Right lobe of liver (tissue), 6 donors: ENCODE data around the gene NME8. TPM values are rescaled to one million over a fixed set of nuclear protein-coding genes. Genes with fewer than 3 reads are reported as not detected.
A peak's percentile ranks its signal among the peaks of the same experiment; 100 is the strongest.

ENCODE experiments used
- ATAC-seq, 4 donors: fragments of 200-7000 bp; cut with Tn5 transposase; one replicate each; pipeline ENCODE4 v1.9.1; 2020; ENCODE audit warnings: mild to moderate bottlenecking in 4 of 4, moderate library complexity in 4 of 4
- DNase-seq, 3 donors: peaks; one replicate each; pipeline ENCODE4 v3.0.0-alpha.2; 2020
- H3K27ac ChIP-seq, 3 donors: fragments of 200-600 bp; one replicate each; pipeline ENCODE4 v1.8.0; 2022
- H3K27me3 ChIP-seq, 2 donors: fragments of 200-600 bp; one replicate each; pipeline ENCODE4 v1.8.0; 2022
- H3K36me3 ChIP-seq, 4 donors: fragments of 200-600 bp; sonication (generic) in 1 of 4; one replicate each; pipeline versions ENCODE4 v1.5.1 to v1.8.0; 2017 to 2022; ENCODE audit warnings: control low read depth in 1 of 4
- H3K4me1 ChIP-seq, 4 donors: fragments of 200-600 bp; sonication (generic) in 1 of 4; one replicate each; pipeline versions ENCODE4 v1.5.1 to v1.8.0; 2017 to 2022; ENCODE audit warnings: control low read depth in 1 of 4
- H3K4me3 ChIP-seq, 3 donors: fragments of 200-600 bp; one replicate each; pipeline ENCODE4 v1.8.0; 2022
- H3K9me3 ChIP-seq, 4 donors: fragments of 200-600 bp; sonication (generic) in 1 of 4; one replicate each; pipeline versions ENCODE4 v1.5.1 to v1.8.0; 2017 to 2022; ENCODE audit warnings: control low read depth in 1 of 4
- POLR2A ChIP-seq: fragments of 450-650 bp; IDR thresholded peaks from one replicate; pipeline ENCODE4 v1.6.1; 2017; ENCODE audit warnings: antibody characterized with exemption, mild to moderate bottlenecking
- WGBS: methylation state at CpG from one replicate; pipeline ENCODE4 v1.1.6; 2018; ENCODE audit warnings: low coverage, low lambda C conversion rate; ENCODE audit not compliant: insufficient coverage; ENCODE audit errors: missing lambda C conversion rate; 5-methylcytosine and 5-hydroxymethylcytosine counted together
- intact Hi-C, 2 donors: fragments of 100-400 bp; cut with DNase I; formaldehyde crosslinking; loops; one replicate each; pipeline versions ENCODE4 v1.11.2 to v1.14.1; 2022
- total RNA-seq, 6 experiments: library from RNA; depleted of rRNA in 2 of 6; stranded (reverse); fragments of >200 nt in 2 of 6; fragmentation: NEBNext Ultra II Directional in 3 of 6; extraction: Animal tissue kit (Norgen Biotek cat#: 25700) in 3 of 6; gene quantifications; one replicate each; pipeline versions ENCODE4 v1.1.0 to v1.2.4, GENCODE V29; 2016 to 2023
- TF ChIP-seq, protein P1 (sequence below), 4 donors: fragments of 200-600 bp in 3 of 4; fragments of 450-650 bp in 1 of 4; IDR thresholded peaks; one replicate each; pipeline versions ENCODE4 v1.5.1 to v1.8.0; 2016 to 2022; ENCODE audit warnings: antibody characterized with exemption in 4 of 4, mild to moderate bottlenecking in 2 of 4
- donor health status: DM: no; HTN: yes; CAD: no.
- donor health status: DM: no; HTN: no; CAD: no.
- donor health status: DM: no; HTN: no; CAD: no.
- donor health status: DM: no; HTN: yes; CAD: no.
- donor health status: DM: no; HTN: yes; CAD: no.

The NME8 gene
- total RNA-seq, 6 experiments from 2014 or later, result 0.53 TPM; not detected in 5

DNA sequence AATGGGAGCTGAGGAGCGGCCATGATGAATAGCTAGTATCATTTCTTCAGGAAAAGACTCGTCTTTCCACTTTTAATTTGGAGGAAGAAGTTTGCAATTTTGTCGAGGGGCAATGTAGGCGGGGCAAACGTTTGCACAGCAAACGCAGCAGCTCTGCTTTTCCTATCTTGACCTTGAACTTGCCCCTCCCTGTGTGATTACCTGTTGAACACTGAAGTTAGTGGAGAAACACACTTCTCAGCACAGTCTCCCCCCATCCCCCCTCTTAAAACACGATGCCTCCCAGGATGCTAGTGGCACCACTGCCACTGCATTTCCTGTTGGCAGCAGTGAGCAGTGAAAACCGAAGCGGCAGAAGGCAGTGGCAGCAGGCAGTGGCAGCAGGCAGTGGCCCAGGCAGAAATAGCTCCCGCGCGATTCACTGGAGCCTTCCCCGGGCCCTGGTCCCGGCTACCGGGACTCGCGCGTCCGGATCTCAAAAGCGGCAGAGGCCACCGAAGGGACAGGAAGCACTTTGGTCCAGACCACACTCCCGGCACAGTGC is 72.0 kb downstream of the NME8 start, which contains the start of gene EPDR1:
Gene EPDR1 (plus strand): TSS at position 336 of the 544 bp plus-strand sequence. CDS start 300 bp downstream, outside the sequence.
- TF ChIP-seq, protein P1, sequence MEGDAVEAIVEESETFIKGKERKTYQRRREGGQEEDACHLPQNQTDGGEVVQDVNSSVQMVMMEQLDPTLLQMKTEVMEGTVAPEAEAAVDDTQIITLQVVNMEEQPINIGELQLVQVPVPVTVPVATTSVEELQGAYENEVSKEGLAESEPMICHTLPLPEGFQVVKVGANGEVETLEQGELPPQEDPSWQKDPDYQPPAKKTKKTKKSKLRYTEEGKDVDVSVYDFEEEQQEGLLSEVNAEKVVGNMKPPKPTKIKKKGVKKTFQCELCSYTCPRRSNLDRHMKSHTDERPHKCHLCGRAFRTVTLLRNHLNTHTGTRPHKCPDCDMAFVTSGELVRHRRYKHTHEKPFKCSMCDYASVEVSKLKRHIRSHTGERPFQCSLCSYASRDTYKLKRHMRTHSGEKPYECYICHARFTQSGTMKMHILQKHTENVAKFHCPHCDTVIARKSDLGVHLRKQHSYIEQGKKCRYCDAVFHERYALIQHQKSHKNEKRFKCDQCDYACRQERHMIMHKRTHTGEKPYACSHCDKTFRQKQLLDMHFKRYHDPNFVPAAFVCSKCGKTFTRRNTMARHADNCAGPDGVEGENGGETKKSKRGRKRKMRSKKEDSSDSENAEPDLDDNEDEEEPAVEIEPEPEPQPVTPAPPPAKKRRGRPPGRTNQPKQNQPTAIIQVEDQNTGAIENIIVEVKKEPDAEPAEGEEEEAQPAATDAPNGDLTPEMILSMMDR (IDR thresholded peaks at IDR 0.05), result peak; percentile 30 to 57 (median 36)
- TF ChIP-seq POLR2A, result peak; percentile 75
- no peaks in the 10 kb centered on the region for H3K27me3 ChIP-seq
- H3K36me3 ChIP-seq, result no peaks in the 10 kb centered on the region
- ATAC-seq (peak; percentile 71 to 80 (median 79)), DNase-seq (peak; percentile 70 to 74 (median 71))
- H3K9me3 ChIP-seq, result no peaks in the 10 kb centered on the region
- peak within 1 kb of the TSS; percentile 81 to 85 (median 82) for H3K4me3 ChIP-seq
- intact Hi-C loops, result no loop called here
- 33% methylated on average over 5 of the region's 22 CpGs for WGBS
- H3K4me1 ChIP-seq, result peaks cover 0 to 16% (median 6%) of the 10 kb centered on the region in 4 donors
- H3K27ac ChIP-seq, result peak within 1 kb of the TSS; percentile 74 to 83 (median 79)

DNA sequence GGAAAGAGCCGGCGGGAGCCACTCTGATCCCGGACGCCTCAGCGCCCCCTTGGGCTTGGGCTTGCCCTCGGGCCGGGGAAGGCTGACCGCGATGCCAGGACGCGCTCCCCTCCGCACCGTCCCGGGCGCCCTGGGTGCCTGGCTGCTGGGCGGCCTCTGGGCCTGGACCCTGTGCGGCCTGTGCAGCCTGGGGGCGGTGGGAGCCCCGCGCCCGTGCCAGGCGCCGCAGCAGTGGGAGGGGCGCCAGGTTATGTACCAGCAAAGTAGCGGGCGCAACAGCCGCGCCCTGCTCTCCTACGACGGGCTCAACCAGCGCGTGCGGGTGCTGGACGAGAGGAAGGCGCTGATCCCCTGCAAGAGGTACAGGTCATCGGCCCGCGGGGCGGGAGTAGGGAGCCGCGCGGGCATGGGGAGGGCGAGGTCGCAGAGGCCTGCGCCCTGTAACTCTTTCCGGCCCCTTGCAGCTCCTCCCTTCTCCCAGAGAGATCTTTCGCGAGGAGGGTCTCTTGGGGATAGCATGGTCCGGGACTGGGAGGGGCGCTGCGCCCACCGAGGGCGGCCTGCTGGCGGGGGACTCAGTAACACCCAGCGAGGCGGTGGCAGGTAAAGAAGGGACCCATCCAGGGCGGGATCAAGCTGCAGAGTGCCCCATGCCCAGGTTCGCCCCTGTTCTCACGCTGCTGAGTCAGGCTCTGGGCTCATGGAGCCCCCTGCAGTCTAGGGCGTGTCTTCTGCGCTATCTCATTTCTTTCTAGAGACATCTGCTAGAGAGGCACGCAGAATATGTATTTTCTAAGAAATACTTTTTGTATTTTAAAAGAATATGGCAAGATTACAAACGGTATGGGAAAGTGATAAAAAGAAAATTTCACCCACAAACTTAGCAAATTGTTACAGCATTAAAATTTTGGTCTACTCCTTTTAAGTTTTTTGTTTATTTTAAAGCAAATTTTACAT is 72.7 kb downstream of the NME8 start:
- Histone ChIP-seq H3K4me1 (peaks cover 0 to 13% (median 6%) of the 10 kb centered on the region in 4 donors), H3K9me3 (no peaks in the 10 kb centered on the region), H3K27ac (peak overlapping the region; percentile 74 to 83 (median 79)), H3K27me3 (no peaks in the 10 kb centered on the region), H3K36me3 (no peaks in the 10 kb centered on the region), H3K4me3 (peak overlapping the region; percentile 81 to 85 (median 82))
- TF ChIP-seq, protein P1 (IDR thresholded peaks at IDR 0.05), result peak in 1 of 4 donors; percentile 21
- no peak for TF ChIP-seq POLR2A
- DNase-seq, result peak; percentile 75 to 82 (median 75)
- peak; percentile 69 to 83 (median 81) for ATAC-seq
- intact Hi-C loops, result no loop called here
- 3% methylated on average over 16 of the region's 63 CpGs for WGBS

DNA sequence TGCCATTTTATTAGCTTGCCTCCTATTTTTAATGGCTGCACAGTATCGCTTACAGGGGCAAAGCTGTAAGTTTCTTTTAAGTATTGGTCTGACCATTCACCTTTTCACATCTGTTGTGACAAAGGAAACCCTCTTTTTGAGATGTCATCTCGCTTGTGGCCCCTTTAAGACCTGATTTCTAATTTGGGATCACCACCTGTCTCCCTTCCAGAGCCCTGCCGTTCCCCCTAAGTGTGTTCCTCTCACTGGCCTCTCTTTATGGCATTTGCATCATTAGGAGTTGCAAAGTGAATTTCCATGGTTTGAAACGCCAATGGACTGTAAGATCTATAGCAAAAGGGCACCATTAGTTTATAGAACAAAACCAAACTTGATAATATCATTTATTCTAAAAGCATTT is 73.5 kb downstream of the NME8 start:
- DNase-seq, result no peak
- peaks cover 0 to 12% (median 5%) of the 10 kb centered on the region in 4 donors for H3K4me1 ChIP-seq
- ATAC-seq, result no peak
- intact Hi-C loops, result no loop called here
- no peaks in the 10 kb centered on the region for H3K27me3 ChIP-seq
- TF ChIP-seq, protein P1 (IDR thresholded peaks at IDR 0.05), result no peak
- TF ChIP-seq POLR2A, result no peak
- no peaks in the 10 kb centered on the region for H3K36me3 ChIP-seq
- H3K27ac ChIP-seq, result peak overlapping the region in 1 of 3 donors; percentile 83
- no peaks in the 10 kb centered on the region for H3K9me3 ChIP-seq
- WGBS, result 78% methylated on average over 4 of the region's 4 CpGs
- peak overlapping the region in 2 of 3 donors; percentile 82 to 85 for H3K4me3 ChIP-seq

DNA sequence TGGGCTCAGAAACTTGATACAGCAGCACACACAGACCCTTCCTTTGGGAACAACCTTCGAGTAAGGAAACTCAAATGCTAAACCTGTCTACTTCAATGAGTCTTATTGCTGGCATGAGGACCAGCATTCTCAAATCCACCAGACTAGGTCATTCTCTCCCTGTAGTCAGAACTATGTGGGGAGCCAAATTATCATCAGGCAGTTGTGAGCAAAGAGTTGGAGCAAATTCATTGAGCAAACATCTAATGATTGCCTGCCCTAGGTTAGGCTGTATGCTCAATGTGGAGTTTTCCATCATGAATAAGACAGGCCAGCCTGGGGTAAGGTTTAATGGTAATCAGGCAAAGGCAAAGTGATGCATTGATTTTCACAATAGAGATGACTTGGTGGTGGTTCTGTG is 75.6 kb downstream of the NME8 start:
- ATAC-seq (no peak), DNase-seq (no peak)
- no CpG with 5 or more reads among the region's 1 CpG for WGBS
- Histone ChIP-seq H3K4me1 (peaks cover 0 to 12% (median 5%) of the 10 kb centered on the region in 4 donors), H3K27me3 (no peaks in the 10 kb centered on the region), H3K4me3 (no peak overlapping the region), H3K9me3 (no peaks in the 10 kb centered on the region), H3K36me3 (no peaks in the 10 kb centered on the region), H3K27ac (no peak overlapping the region)
- intact Hi-C loops, result no loop called here
- no peak for TF ChIP-seq POLR2A
- TF ChIP-seq, protein P1 (IDR thresholded peaks at IDR 0.05), result no peak
